H1 (cell line): ENCODE measurements around the gene RCE1. TPM values are rescaled to one million over a fixed set of nuclear protein-coding genes. Genes with fewer than 3 reads are reported as not detected.
A peak's percentile ranks its signal among the peaks of the same experiment; 100 is the strongest.

ENCODE experiments used
- CTCF ChIA-PET: fragments of 300-600 bp; sonication (Branson Sonifier 250); formaldehyde crosslinking; loops from one replicate; lab custom pipeline; 2021; ENCODE audit not compliant: partially characterized antibody; lab: Charles Lee
- POLR2A ChIA-PET: fragments of 300-600 bp; sonication (Branson Sonifier 250); formaldehyde crosslinking; loops from one replicate; lab custom pipeline; 2021; ENCODE audit warnings: inconsistent platforms; ENCODE audit not compliant: partially characterized antibody; lab: Charles Lee
- DNase-seq, 2 experiments: peaks; one replicate each; pipeline versions ENCODE4 v3.0.0 to v3.0.0-alpha.2; 2010 to 2022; ENCODE audit warnings: low spot score in 2 of 2, low read depth in 1 of 2, mixed read lengths in 1 of 2
- FAIRE-seq: peaks from 2 replicates; lab custom pipeline; 2011; peaks lifted over from hg19 to GRCh38; lab: Jason Lieb, UNC
- H2AFZ ChIP-seq: 2 replicates; pipeline ENCODE4 v1.8.1; 2012; ENCODE audit warnings: low read length, inconsistent platforms
- H2AK5ac ChIP-seq: 2 replicates; pipeline ENCODE4 v1.6.1; 2013; ENCODE audit warnings: low read depth, low read length
- H2BK120ac ChIP-seq: replicated peaks from 2 replicates; pipeline ENCODE3; 2013; ENCODE audit warnings: low read depth, low read length, inconsistent platforms
- H2BK12ac ChIP-seq: 2 replicates; pipeline ENCODE4 v1.6.1; 2013; ENCODE audit warnings: low read depth, low read length
- H2BK15ac ChIP-seq: 2 replicates; pipeline ENCODE4 v1.6.1; 2013; ENCODE audit warnings: low read length
- H2BK20ac ChIP-seq: 2 replicates; pipeline ENCODE4 v1.6.1; 2013; ENCODE audit warnings: low read length
- H2BK5ac ChIP-seq: 2 replicates; pipeline ENCODE4 v1.6.1; 2013; ENCODE audit warnings: low read depth, low read length
- H3K14ac ChIP-seq: 2 replicates; pipeline ENCODE4 v1.6.1; 2013; ENCODE audit warnings: inconsistent platforms; ENCODE audit not compliant: insufficient read length
- H3K18ac ChIP-seq: 2 replicates; pipeline ENCODE4 v1.6.1; 2013; ENCODE audit warnings: low read length; ENCODE audit errors: extremely low read depth
- H3K23ac ChIP-seq: 2 replicates; pipeline ENCODE4 v1.6.1; 2013; ENCODE audit warnings: inconsistent platforms; ENCODE audit not compliant: insufficient read length
- H3K23me2 ChIP-seq: 2 replicates; pipeline ENCODE4 v1.6.1; 2013; ENCODE audit warnings: low read depth, low read length
- H3K27ac ChIP-seq: 2 replicates; pipeline ENCODE4 v1.6.1; 2011; ENCODE audit warnings: low read depth, low read length, inconsistent platforms
- H3K27me3 ChIP-seq, 4 experiments: replicated peaks in 1 of 4; 1 replicate in 1 of 4; 2 replicates in 3 of 4; pipeline versions ENCODE4 v1.6.1 to v1.8.1; 2011 to 2013; ENCODE audit warnings: low read length in 3 of 4, mild to moderate bottlenecking in 3 of 4, inconsistent platforms in 2 of 4, mixed read lengths in 2 of 4, moderate library complexity in 1 of 4; ENCODE audit not compliant: control insufficient read depth in 3 of 4, insufficient read depth in 3 of 4; ENCODE audit errors: extremely low read depth in 1 of 4
- H3K36me3 ChIP-seq, 4 experiments: 2 replicates each; pipeline versions ENCODE4 v1.6.1 to v1.8.1; 2011 to 2013; ENCODE audit warnings: mild to moderate bottlenecking in 4 of 4, low read length in 3 of 4, moderate library complexity in 2 of 4, control low read depth in 1 of 4, inconsistent platforms in 1 of 4; ENCODE audit not compliant: insufficient read depth in 4 of 4, control insufficient read depth in 2 of 4
- H3K4ac ChIP-seq: replicated peaks from 2 replicates; pipeline ENCODE3; 2013; ENCODE audit warnings: low read length, low read depth, mixed read lengths, inconsistent platforms; ENCODE audit not compliant: insufficient read length
- H3K4me1 ChIP-seq, 4 experiments: replicated peaks in 1 of 4; 1 replicate in 1 of 4; 2 replicates in 3 of 4; pipeline versions ENCODE4 v1.6.1 to v1.8.1; 2011 to 2013; ENCODE audit warnings: low read length in 3 of 4, inconsistent platforms in 2 of 4, mixed read lengths in 1 of 4; ENCODE audit not compliant: insufficient read depth in 4 of 4, control insufficient read depth in 3 of 4
- H3K4me2 ChIP-seq, 2 experiments: 2 replicates each; pipeline versions ENCODE4 v1.6.1 to v1.8.1; 2011 to 2013; ENCODE audit warnings: low read depth in 2 of 2, low read length in 2 of 2, control low read depth in 1 of 2, inconsistent platforms in 1 of 2, mild to moderate bottlenecking in 1 of 2; ENCODE audit not compliant: insufficient read depth in 1 of 2
- H3K4me3 ChIP-seq, 4 experiments: fragments of 200-600, 300-600 bp in 1 of 4; sonication (generic), shearing (Covaris generic), sonication (Bioruptor Twin) in 1 of 4; 2 replicates each; pipeline versions ENCODE4 v1.5.1 to v1.8.1; 2011 to 2016; ENCODE audit warnings: low read length in 4 of 4, low read depth in 3 of 4, control low read depth in 2 of 4, inconsistent platforms in 2 of 4, mild to moderate bottlenecking in 2 of 4, mixed read lengths in 1 of 4, moderate library complexity in 1 of 4; ENCODE audit not compliant: insufficient read depth in 2 of 4; ENCODE audit errors: extremely low read depth in 1 of 4
- H3K56ac ChIP-seq: replicated peaks from 2 replicates; pipeline ENCODE3; 2013; ENCODE audit warnings: low read depth, mild to moderate bottlenecking, mixed read lengths, low read length, inconsistent platforms; ENCODE audit not compliant: insufficient read length
- H3K79me1 ChIP-seq: 2 replicates; pipeline ENCODE4 v1.6.1; 2013; ENCODE audit warnings: low read depth, low read length, control low read depth
- H3K79me2 ChIP-seq, 2 experiments: 2 replicates each; pipeline versions ENCODE4 v1.6.1 to v1.8.1; 2012 to 2013; ENCODE audit warnings: low read length in 2 of 2, mild to moderate bottlenecking in 2 of 2, inconsistent platforms in 1 of 2; ENCODE audit not compliant: insufficient read depth in 2 of 2, control insufficient read depth in 1 of 2
- H3K9ac ChIP-seq, 4 experiments: replicated peaks in 1 of 4; 1 replicate in 1 of 4; 2 replicates in 3 of 4; pipeline versions ENCODE4 v1.6.1 to v1.8.1; 2011 to 2013; ENCODE audit warnings: low read depth in 3 of 4, low read length in 3 of 4, control low read depth in 2 of 4, mild to moderate bottlenecking in 2 of 4, moderate library complexity in 2 of 4, inconsistent platforms in 1 of 4; ENCODE audit errors: extremely low read depth in 1 of 4
- H3K9me3 ChIP-seq, 2 experiments: 2 replicates each; pipeline versions ENCODE4 v1.6.1 to v1.8.1; 2012 to 2013; ENCODE audit warnings: mild to moderate bottlenecking in 2 of 2, moderate library complexity in 2 of 2, control low read depth in 1 of 2, inconsistent platforms in 1 of 2, low read depth in 1 of 2, low read length in 1 of 2, mixed read lengths in 1 of 2; ENCODE audit not compliant: insufficient read depth in 2 of 2
- H4K20me1 ChIP-seq, 2 experiments: replicated peaks in 1 of 2; 2 replicates each; pipeline versions ENCODE3 to v1.8.1; 2011 to 2013; ENCODE audit warnings: inconsistent platforms in 2 of 2, low read length in 2 of 2, mild to moderate bottlenecking in 1 of 2; ENCODE audit not compliant: insufficient read depth in 2 of 2, control insufficient read depth in 1 of 2
- H4K5ac ChIP-seq: 2 replicates; pipeline ENCODE4 v1.6.1; 2013; ENCODE audit warnings: low read length, low read depth, mixed read lengths, inconsistent platforms; ENCODE audit not compliant: insufficient read length
- H4K8ac ChIP-seq: 2 replicates; pipeline ENCODE4 v1.8.0; 2013; ENCODE audit warnings: mild to moderate bottlenecking, moderate library complexity, low read length, inconsistent platforms; ENCODE audit not compliant: insufficient read depth; ENCODE audit errors: extremely low read depth
- H4K91ac ChIP-seq: replicated peaks from 2 replicates; pipeline ENCODE3; 2013; ENCODE audit warnings: low read length, mixed read lengths, inconsistent platforms; ENCODE audit not compliant: insufficient read length
- ASH2L ChIP-seq: fragments of 200-600, 300-600 bp; sonication (generic); IDR thresholded peaks from one replicate; pipeline ENCODE4 v1.7.1; 2017; ENCODE audit warnings: low read length
- EP300 ChIP-seq, 2 experiments: IDR thresholded peaks; 1 replicate in 1 of 2; 2 replicates in 1 of 2; pipeline ENCODE4 v1.6.1; 2011 to 2012; ENCODE audit warnings: low read depth in 2 of 2, low read length in 2 of 2, mild to moderate bottlenecking in 2 of 2, borderline replicate concordance in 1 of 2, inconsistent platforms in 1 of 2, moderate library complexity in 1 of 2
- EZH2 ChIP-seq: fragments of 200-600 bp; sonication (generic); IDR thresholded peaks from 2 replicates; pipeline ENCODE4 v1.7.1; 2012; ENCODE audit warnings: low read depth, mild to moderate bottlenecking, moderate library complexity, low read length, inconsistent platforms; ENCODE audit not compliant: severe bottlenecking
- RBBP5 ChIP-seq: IDR thresholded peaks from 2 replicates; pipeline ENCODE4 v1.7.1; 2012; ENCODE audit warnings: low read depth, mild to moderate bottlenecking, inconsistent platforms, low read length, moderate library complexity, borderline replicate concordance
- RNF2 ChIP-seq: fragments of 200-900, 300-1000 bp; sonication (generic); IDR thresholded peaks from 2 replicates; pipeline ENCODE4 v1.7.1; 2016; ENCODE audit warnings: borderline replicate concordance, low read depth, mild to moderate bottlenecking, antibody characterized with exemption, low read length; ENCODE audit not compliant: poor library complexity, severe bottlenecking; ENCODE audit errors: missing control alignments
- SIN3A ChIP-seq, 2 experiments: IDR thresholded peaks in 1 of 2; conservative IDR thresholded peaks in 1 of 2; 2 replicates each; pipeline ENCODE4 v1.6.1; 2011 to 2012; ENCODE audit warnings: low read length in 2 of 2, improper control_type of control experiment in 1 of 2, low read depth in 1 of 2, mild to moderate bottlenecking in 1 of 2
- SRF ChIP-seq: IDR thresholded peaks from 2 replicates; pipeline ENCODE4 v1.6.1; 2011; ENCODE audit warnings: mild to moderate bottlenecking, low read depth, low read length, moderate library complexity
- TAF1 ChIP-seq: IDR thresholded peaks from 2 replicates; pipeline ENCODE4 v1.6.1; 2011; ENCODE audit warnings: mild to moderate bottlenecking, low read depth, low read length
- TBP ChIP-seq: IDR thresholded peaks from 2 replicates; pipeline ENCODE4 v1.6.1; 2011; ENCODE audit warnings: low read depth, low read length, improper control_type of control experiment
- TCF12 ChIP-seq: IDR thresholded peaks from 2 replicates; pipeline ENCODE4 v1.6.1; 2011; ENCODE audit warnings: low read depth, mild to moderate bottlenecking, low read length
- WGBS, 2 experiments: shearing (Covaris generic) in 1 of 2; methylation state at CpG; one replicate each; pipeline versions ENCODE4 v1.1.6 to v1.1.7; 2013 to 2015; ENCODE audit warnings: low lambda C conversion rate in 2 of 2, mixed read lengths in 2 of 2, inconsistent platforms in 1 of 2, low coverage in 1 of 2, missing lambda C conversion rate in 1 of 2; ENCODE audit not compliant: insufficient replicate concordance in 2 of 2, insufficient coverage in 1 of 2, insufficient read length in 1 of 2; ENCODE audit errors: extremely low coverage in 1 of 2, missing lambda C conversion rate in 1 of 2; 5-methylcytosine and 5-hydroxymethylcytosine counted together
- polyA plus RNA-seq, 7 experiments: library from polyadenylated mRNA; depleted of rRNA in 3 of 7; stranded (reverse) in 5 of 7; unstranded in 2 of 7; fragments of >200 nt in 5 of 7; fragments of 200-250 nt in 2 of 7; gene quantifications; 1 replicate in 5 of 7; 2 replicates in 1 of 7; 4 replicates in 1 of 7; pipeline versions ENCODE4 v1.2.1 to v1.2.3, GENCODE V29; 2011 to 2013; ENCODE audit warnings: missing spikeins in 2 of 7, mixed read lengths in 2 of 7
- total RNA-seq: library from RNA; stranded (reverse); fragmentation: NEBNext Ultra II Directional; extraction: Animal tissue kit (Norgen Biotek cat#: 25700); gene quantifications from 2 replicates; pipeline ENCODE4 v1.2.1, GENCODE V29; 2021

The RCE1 gene
- total and polyA plus RNA-seq, 2 of the 8 experiments (the other 6 are each of a cell fraction or from before 2014, with no cell fraction given) = 35.8 to 84.8 TPM

GRCh38 chr11:66856496-66857233 is 13.4 kb downstream of the RCE1 start, which contains the start of gene LRFN4:
TSS of gene LRFN4 (plus strand) at chr11:66857064. CDS start at chr11:66857745, 681 bp downstream.
- Histone ChIP-seq H4K91ac (peak within 1 kb of the TSS; percentile 97), H3K9me3 (no peaks in the 10 kb centered on the region), H3K56ac (peak within 1 kb of the TSS; percentile 70), H3K79me2 (no peaks in the 10 kb centered on the region), H4K5ac (peak within 1 kb of the TSS; percentile 97), H3K27me3 (no peaks in the 10 kb centered on the region), H2BK15ac (peak within 1 kb of the TSS; percentile 100), H3K23ac (no peak within 1 kb of the TSS), H3K18ac (peak within 1 kb of the TSS; percentile 99), H3K4me1 (peaks cover 5 to 20% (median 9%) of the 10 kb centered on the region in 4 experiments), H3K23me2 (peaks cover 8% of the 10 kb centered on the region), H2BK12ac (peak within 1 kb of the TSS; percentile 80), H2BK20ac (no peak within 1 kb of the TSS), H3K79me1 (no peaks in the 10 kb centered on the region), H4K20me1 (peaks cover 2 to 4% of the 10 kb centered on the region in 2 experiments), H3K36me3 (peaks cover 0 to 18% (median 1%) of the 10 kb centered on the region in 4 experiments; a peak in 4 of 8 replicates), H3K4ac (peak within 1 kb of the TSS; percentile 98), H3K9ac (peak within 1 kb of the TSS; percentile 57 to 94 (median 84)), H2AFZ (0 out of 2 replicates have a peak within 1 kb of the TSS, but pooled peaks have one; percentile 10), H3K14ac (no peak within 1 kb of the TSS), H2BK5ac (peak within 1 kb of the TSS; percentile 98), H2BK120ac (no peak within 1 kb of the TSS), H4K8ac (peak within 1 kb of the TSS; percentile 93), H2AK5ac (no peak within 1 kb of the TSS), H3K4me3 (peak within 1 kb of the TSS; percentile 71 to 92 (median 86)), H3K4me2 (peak within 1 kb of the TSS; percentile 96 to 98), H3K27ac (peak within 1 kb of the TSS; percentile 87)
- ChIA-PET POLR2A (interaction anchor here (0.9 to 5.4 kb wide), 10 partner anchors 9 to 179 kb away, joined by 3 to 53 read pairs (median 6); partner anchors contain the start of genes C11orf86, RBM4B and RCE1), CTCF (interaction anchor here (0.9 to 6.3 kb wide), 6 partner anchors 9 to 165 kb away, joined by 4 to 72 read pairs (median 40); partner anchors contain the start of genes C11orf86 and RCE1)
- DNase-seq = no peak
- WGBS, 2 experiments = 1% methylated on average over 45 of the region's 103 CpGs; no CpG with 5 or more reads in 1 of the 2 experiments
- FAIRE-seq = no peak
- TF ChIP-seq SIN3A (conservative IDR thresholded peaks at IDR 0.05 in 1 of 2, IDR thresholded peaks at IDR 0.05 in 1 of 2; ENCODE audit: low read depth in 1 of 2, low read length in 2 of 2) = peak in 1 of 2 experiments; percentile 47; a peak in 1 of 4 replicates
- no peak for TF ChIP-seq SRF
- TF ChIP-seq TBP = no peak
- TF ChIP-seq RBBP5 = no peak
- no peak for TF ChIP-seq ASH2L
- TF ChIP-seq TAF1 = peak; percentile 16; the same call in 1 of the 2 replicates
- TF ChIP-seq EZH2 = no peak
- no peak for TF ChIP-seq EP300 (IDR thresholded peaks at IDR 0.05; ENCODE audit: borderline replicate concordance in 1 of 2, low read depth in 2 of 2, low read length in 2 of 2)
- no peak for TF ChIP-seq RNF2
- no peak for TF ChIP-seq TCF12
